ENCODE measurements around the gene TTC16.

DNA sequence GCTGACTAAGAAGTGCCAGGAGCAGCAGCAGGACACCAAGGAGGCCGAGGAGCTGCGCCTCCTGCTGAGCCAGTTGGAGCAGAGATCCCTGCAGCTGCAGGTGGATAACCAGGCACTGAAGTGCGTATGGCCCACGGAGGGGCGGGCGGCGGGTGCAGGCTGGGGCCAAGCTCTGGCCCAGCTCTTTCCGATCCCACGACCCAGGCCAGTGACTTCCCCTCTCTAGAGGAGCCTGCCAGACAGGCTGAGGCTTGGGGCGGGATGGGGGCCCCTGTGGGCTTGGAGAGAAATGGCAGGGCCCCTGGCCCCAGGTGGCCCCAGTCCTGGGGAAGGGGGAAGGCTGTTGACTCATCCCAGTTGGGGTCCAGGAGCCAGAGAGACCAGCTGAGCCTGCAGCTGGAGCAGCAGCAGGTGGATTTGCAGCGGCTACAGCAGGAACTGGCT, 4.0 kb upstream of the TTC16 start:
- no peak for TF ChIP-seq TAF1 (IDR thresholded peaks at IDR 0.05; ENCODE audit: low read depth, low read length)
- TF ChIP-seq POLR2AphosphoS5 (IDR thresholded peaks at IDR 0.05; ENCODE audit: low read depth, low read length), result no peak

All from GM12891 (cell line).